HG03060 (cell line): ENCODE measurements around the gene MAP3K6.

Experiments used
- ATAC-seq: cut with Tn5 transposase; IDR thresholded peaks from one replicate; pipeline ENCODE4 v1.9.1; 2021; ENCODE audit warnings: low read depth, moderate number of reproducible peaks; ENCODE audit not compliant: unreplicated experiment

Gene MAP3K6

GRCh38 chr1:27307874-27308598, 58.7 kb downstream of the MAP3K6 start:
- no peak for ATAC-seq

DNA sequence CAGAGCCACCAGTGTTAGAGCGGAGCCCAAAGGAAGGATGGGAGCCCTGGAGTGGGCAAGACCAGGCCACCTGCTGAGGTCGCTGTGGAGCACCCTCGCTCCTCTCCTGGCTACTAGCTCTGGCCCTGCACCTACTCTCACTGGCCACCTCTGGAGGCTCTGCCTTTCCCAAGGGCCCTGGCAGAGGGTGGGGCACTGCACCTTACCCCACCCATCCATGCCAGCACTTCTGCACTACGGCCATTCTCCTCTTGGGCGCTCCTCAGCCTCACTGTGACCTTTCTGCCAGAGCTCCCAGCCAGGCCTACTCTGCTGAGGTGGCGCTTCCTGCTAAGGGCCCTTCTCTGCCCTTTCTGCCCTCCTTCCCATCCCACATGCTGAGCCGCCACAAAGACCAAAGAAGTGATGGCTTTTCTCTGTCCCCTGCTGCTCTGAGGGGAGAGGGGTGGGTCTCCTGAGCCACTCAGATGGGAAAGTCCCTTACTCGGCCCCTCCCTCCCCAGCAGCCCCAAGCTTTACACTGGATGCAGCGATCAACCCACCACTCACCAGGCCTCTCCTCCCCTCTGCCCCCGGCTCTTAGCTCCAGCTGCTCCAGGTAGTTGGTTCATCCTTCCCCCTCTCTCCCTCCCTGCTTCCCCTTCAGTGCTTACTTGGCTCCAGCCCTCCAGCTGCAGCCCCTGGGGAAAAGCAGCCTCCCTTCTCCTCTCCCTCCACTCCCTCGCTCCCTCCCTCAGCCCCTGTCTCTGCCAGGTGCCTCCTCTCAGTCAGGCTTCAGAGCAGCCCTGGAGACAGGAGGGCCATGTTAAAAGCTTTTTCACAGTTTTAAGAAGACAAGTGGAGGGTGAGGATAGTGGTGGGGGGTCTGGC, 59.6 kb downstream of the MAP3K6 start:
- ATAC-seq = no peak

DNA sequence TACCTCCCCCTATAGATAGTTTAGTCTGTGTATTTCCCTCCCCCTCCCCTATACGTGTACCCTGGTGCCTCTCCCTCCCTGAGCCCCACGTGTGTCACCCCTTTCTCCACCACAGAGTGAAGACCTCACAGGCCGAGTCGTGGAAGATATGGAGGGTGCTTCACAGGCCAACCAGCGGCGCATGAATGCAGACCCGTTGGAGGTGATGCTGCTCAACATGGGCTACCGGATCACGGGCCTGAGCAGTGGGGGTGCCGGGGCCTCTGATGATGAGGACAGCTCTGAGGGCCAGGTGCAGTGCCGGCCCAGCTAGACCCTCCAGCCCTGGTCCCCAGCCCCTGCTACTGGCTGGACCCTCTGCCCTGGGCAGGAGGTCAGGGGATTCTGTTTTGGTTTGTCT, 60.7 kb downstream of the MAP3K6 start:
- no peak for ATAC-seq
